ENCODE results near the gene EPB41L1. TPM values are rescaled to one million over a fixed set of nuclear protein-coding genes. Genes with fewer than 3 reads are reported as not detected.

The EPB41L1 gene
- total RNA-seq, 1 experiment from 2014 or later: 7.1 TPM

DNA sequence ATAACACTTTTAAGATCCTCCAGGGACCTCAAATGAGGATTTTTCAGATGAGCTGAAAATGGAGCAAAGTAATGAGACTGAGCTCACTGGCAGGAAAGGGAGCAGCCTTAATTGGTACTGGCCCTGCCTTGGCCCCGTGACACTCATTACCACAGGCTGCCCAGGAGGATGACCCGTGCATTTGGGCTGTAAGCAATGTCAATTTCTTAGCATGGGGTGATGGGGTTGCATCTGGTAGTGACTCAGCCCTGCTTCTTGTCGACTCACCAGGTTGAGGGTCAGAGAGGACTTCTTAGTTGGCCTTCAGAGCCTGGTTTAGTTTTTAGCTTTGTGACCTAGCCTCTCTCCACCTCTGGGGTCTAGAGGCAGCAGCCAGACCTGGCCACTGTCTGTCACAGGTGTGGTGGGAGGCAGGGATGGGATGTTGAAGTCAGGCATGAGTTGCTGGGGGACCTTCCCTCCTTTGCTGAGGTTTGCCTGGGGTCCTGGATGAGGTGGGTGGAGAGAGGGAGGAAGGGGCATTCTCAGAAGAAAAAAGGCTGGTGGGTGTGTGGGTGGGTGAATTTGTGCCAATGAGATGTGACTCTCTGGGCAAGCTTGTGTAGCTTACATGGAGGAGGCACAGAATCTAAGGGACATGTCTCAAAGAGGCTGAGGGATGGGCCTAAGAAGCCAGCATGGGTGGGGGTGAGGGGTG lies 25.9 kb upstream of the EPB41L1 start:
- DNase-seq (ENCODE audit: low spot score): no peak
- POLR2A ChIA-PET (ENCODE audit: low non-redundant PET): no interaction called here
- no peaks in the 10 kb centered on the region for H3K36me3 ChIP-seq (ENCODE audit: insufficient read depth, low read length, poor library complexity, severe bottlenecking)
- no peak overlapping the region for H3K27ac ChIP-seq (ENCODE audit: low read depth, low read length, poor library complexity, severe bottlenecking)
- intact Hi-C loops (cut with micrococcal nuclease; ENCODE audit: unreplicated experiment): no loop called here
- H3K4me1 ChIP-seq (ENCODE audit: insufficient read depth, low read length, poor library complexity, severe bottlenecking): no peaks in the 10 kb centered on the region
- no peaks in the 10 kb centered on the region for H3K9me3 ChIP-seq (ENCODE audit: low read depth, low read length, poor library complexity, severe bottlenecking)
- BruUV-seq (replicated peaks): no TSS peak
- CTCF ChIA-PET: no interaction called here
- TF ChIP-seq, protein P1, sequence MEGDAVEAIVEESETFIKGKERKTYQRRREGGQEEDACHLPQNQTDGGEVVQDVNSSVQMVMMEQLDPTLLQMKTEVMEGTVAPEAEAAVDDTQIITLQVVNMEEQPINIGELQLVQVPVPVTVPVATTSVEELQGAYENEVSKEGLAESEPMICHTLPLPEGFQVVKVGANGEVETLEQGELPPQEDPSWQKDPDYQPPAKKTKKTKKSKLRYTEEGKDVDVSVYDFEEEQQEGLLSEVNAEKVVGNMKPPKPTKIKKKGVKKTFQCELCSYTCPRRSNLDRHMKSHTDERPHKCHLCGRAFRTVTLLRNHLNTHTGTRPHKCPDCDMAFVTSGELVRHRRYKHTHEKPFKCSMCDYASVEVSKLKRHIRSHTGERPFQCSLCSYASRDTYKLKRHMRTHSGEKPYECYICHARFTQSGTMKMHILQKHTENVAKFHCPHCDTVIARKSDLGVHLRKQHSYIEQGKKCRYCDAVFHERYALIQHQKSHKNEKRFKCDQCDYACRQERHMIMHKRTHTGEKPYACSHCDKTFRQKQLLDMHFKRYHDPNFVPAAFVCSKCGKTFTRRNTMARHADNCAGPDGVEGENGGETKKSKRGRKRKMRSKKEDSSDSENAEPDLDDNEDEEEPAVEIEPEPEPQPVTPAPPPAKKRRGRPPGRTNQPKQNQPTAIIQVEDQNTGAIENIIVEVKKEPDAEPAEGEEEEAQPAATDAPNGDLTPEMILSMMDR (conservative IDR thresholded peaks at IDR 0.05; ENCODE audit: low read depth, low read length): no peak
- no peak for TF ChIP-seq EZH2 (IDR thresholded peaks at IDR 0.05; ENCODE audit: borderline replicate concordance, low read depth, low read length, poor library complexity, severe bottlenecking)
- H3K4me3 ChIP-seq (ENCODE audit: low read depth, low read length, poor library complexity, severe bottlenecking): no peak overlapping the region
- no peaks in the 10 kb centered on the region for H3K27me3 ChIP-seq (replicated peaks; ENCODE audit: insufficient read depth, low read depth, low read length, poor library complexity)

DNA sequence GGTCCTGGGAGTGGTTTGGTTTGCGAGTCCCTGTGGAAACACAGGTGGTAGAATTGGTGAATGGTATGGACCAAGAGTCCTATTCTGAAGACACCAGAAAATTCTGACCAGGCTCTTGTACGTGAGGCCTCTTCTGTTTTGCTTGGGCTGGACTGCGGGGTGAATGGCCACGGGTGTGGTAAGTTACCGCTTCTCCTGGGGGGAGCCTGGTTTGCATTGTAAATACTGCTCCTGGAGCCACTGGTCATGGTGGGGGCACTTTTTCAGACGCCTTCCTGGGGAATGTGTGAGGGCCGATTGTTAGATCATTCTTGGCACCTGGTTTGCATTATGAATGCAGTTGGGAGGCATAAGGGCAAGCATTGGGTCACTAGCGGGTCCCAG lies 25.4 kb upstream of the EPB41L1 start:
- Histone ChIP-seq H3K4me1 (ENCODE audit: insufficient read depth, low read length, poor library complexity, severe bottlenecking) (no peaks in the 10 kb centered on the region), H3K36me3 (ENCODE audit: insufficient read depth, low read length, poor library complexity, severe bottlenecking) (no peaks in the 10 kb centered on the region), H3K27ac (ENCODE audit: low read depth, low read length, poor library complexity, severe bottlenecking) (no peak overlapping the region), H3K4me3 (ENCODE audit: low read depth, low read length, poor library complexity, severe bottlenecking) (no peak overlapping the region), H3K9me3 (ENCODE audit: low read depth, low read length, poor library complexity, severe bottlenecking) (no peaks in the 10 kb centered on the region), H3K27me3 (replicated peaks; ENCODE audit: insufficient read depth, low read depth, low read length, poor library complexity) (no peaks in the 10 kb centered on the region)
- TF ChIP-seq, protein P1 (conservative IDR thresholded peaks at IDR 0.05; ENCODE audit: low read depth, low read length): no peak
- no peak for TF ChIP-seq EZH2 (IDR thresholded peaks at IDR 0.05; ENCODE audit: borderline replicate concordance, low read depth, low read length, poor library complexity, severe bottlenecking)
- intact Hi-C loops (cut with micrococcal nuclease; ENCODE audit: unreplicated experiment): no loop called here
- CTCF ChIA-PET: no interaction called here
- POLR2A ChIA-PET (ENCODE audit: low non-redundant PET): no interaction called here
- no TSS peak for BruUV-seq (replicated peaks)
- DNase-seq (ENCODE audit: low spot score): no peak

DNA sequence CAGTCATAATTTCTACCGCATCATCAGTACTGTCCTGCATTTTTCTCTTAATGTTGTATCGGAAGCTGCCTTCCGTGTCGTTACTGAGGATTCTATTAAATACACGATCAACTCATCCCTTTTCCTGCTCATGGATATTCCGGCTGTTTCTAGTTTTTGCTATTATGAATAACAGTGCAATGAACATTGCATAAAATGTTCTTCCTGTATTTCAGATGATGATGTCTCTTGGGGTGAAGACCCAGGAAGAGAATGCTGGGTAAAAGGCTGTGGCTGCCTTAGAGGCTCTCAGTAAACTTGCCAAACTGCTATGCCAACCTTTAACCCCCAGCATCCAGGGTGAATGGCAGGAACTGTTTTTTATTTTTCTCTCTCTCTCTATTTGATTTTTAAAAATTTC lies 24.1 kb upstream of the EPB41L1 start:
- TF ChIP-seq, protein P1 (conservative IDR thresholded peaks at IDR 0.05; ENCODE audit: low read depth, low read length): no peak
- TF ChIP-seq EZH2 (IDR thresholded peaks at IDR 0.05; ENCODE audit: borderline replicate concordance, low read depth, low read length, poor library complexity, severe bottlenecking): no peak
- intact Hi-C loops (cut with micrococcal nuclease; ENCODE audit: unreplicated experiment): no loop called here
- no peak for DNase-seq (ENCODE audit: low spot score)
- POLR2A ChIA-PET (ENCODE audit: low non-redundant PET): interaction anchor here (0.7 kb wide), 1 partner anchor 74 kb away, joined by 5 read pairs; no protein-coding TSS in a partner anchor
- Histone ChIP-seq H3K4me1 (ENCODE audit: insufficient read depth, low read length, poor library complexity, severe bottlenecking) (no peaks in the 10 kb centered on the region), H3K27me3 (replicated peaks; ENCODE audit: insufficient read depth, low read depth, low read length, poor library complexity) (no peaks in the 10 kb centered on the region), H3K36me3 (ENCODE audit: insufficient read depth, low read length, poor library complexity, severe bottlenecking) (no peaks in the 10 kb centered on the region), H3K4me3 (ENCODE audit: low read depth, low read length, poor library complexity, severe bottlenecking) (no peak overlapping the region), H3K9me3 (ENCODE audit: low read depth, low read length, poor library complexity, severe bottlenecking) (no peaks in the 10 kb centered on the region), H3K27ac (ENCODE audit: low read depth, low read length, poor library complexity, severe bottlenecking) (no peak overlapping the region)
- CTCF ChIA-PET: interaction anchor here (0.7 kb wide), 1 partner anchor 268 kb away, joined by 3 read pairs; no protein-coding TSS in a partner anchor
- BruUV-seq (replicated peaks): no TSS peak
